A204.1 (cell line): ENCODE results near the gene NFIB.

ENCODE experiments used
- FAIRE-seq: peaks from 2 replicates; lab custom pipeline; 2012; peaks lifted over from hg19 to GRCh38; lab: Jason Lieb, UNC

NFIB gene

GRCh38 chr9:14318934-14319580 lies 5.1 kb upstream of the NFIB start:
- no peak for FAIRE-seq

GRCh38 chr9:14318361-14318760 lies 4.4 kb upstream of the NFIB start:
- no peak for FAIRE-seq

- FAIRE-seq: no peak
Measured at GRCh38 chr9:14317667-14318320, 3.9 kb upstream of the NFIB start.

GRCh38 chr9:14316602-14317300 lies 2.8 kb upstream of the NFIB start:
- no peak for FAIRE-seq

- peak; percentile 55 for FAIRE-seq
Measured at GRCh38 chr9:14315875-14316601, 2.1 kb upstream of the NFIB start.

- no peak for FAIRE-seq
Measured at GRCh38 chr9:14314929-14315874, 1.3 kb upstream of the NFIB start.

GRCh38 chr9:14314424-14314928 lies 535 bp upstream of the NFIB start:
- FAIRE-seq: peak; percentile 92

- no peak for FAIRE-seq
Measured at GRCh38 chr9:14313378-14313940, 482 bp downstream of the NFIB start.

- no peak for FAIRE-seq
Measured at GRCh38 chr9:14312719-14313377, 1.1 kb downstream of the NFIB start.

- peak; percentile 70 for FAIRE-seq
Measured at GRCh38 chr9:14311956-14312685, 1.8 kb downstream of the NFIB start.

- FAIRE-seq: peak; percentile 52
Measured at GRCh38 chr9:14311171-14311949, 2.6 kb downstream of the NFIB start.

- FAIRE-seq: peak; percentile 88
Measured at GRCh38 chr9:14310311-14310710, 3.6 kb downstream of the NFIB start.

- FAIRE-seq: peak; percentile 92
Measured at GRCh38 chr9:14309403-14309802, 4.5 kb downstream of the NFIB start.

- no peak for FAIRE-seq
Measured at GRCh38 chr9:14308853-14309145, 5.1 kb downstream of the NFIB start.

- FAIRE-seq: peak; percentile 23
Measured at GRCh38 chr9:14307989-14308852, 5.7 kb downstream of the NFIB start.

GRCh38 chr9:14306672-14307660 lies 7.0 kb downstream of the NFIB start:
- FAIRE-seq: no peak

GRCh38 chr9:14306188-14306587 lies 7.8 kb downstream of the NFIB start:
- FAIRE-seq: no peak
